ENCODE results near the gene LIPC.

LIPC gene

DNA sequence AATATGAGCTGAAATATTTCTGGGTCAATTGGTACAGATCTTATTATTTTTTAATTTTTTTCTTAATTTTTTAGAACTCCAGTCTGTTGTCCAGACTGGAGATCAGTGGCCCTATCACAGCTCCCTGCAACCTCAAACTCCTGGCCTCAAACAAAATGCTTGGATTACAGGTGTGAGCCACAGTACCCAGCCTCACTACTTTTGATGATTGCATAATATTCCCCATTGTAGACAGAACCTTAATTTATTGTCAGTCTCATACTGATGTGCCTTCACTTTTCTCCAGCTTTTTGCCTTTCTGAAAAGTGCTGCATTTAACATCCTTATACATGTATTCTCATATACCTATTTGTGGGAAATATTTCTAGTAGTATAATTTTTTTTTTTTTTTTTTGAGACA is 144.9 kb downstream of the LIPC start:
- Histone ChIP-seq H3K36me3 (no peaks in the 10 kb centered on the region), H3K27ac (no peak overlapping the region), H3K9me3 (no peaks in the 10 kb centered on the region), H3K4me3 (ENCODE audit: low read depth in 1 of 2, low read length in 1 of 2) (no peak overlapping the region), H3K4me1 (ENCODE audit: control insufficient read depth in 1 of 2, insufficient read depth in 1 of 2, low read depth in 1 of 2, low read length in 1 of 2) (peaks cover 5 to 10% of the 10 kb centered on the region in 2 experiments), H3K27me3 (no peaks in the 10 kb centered on the region)
- TF ChIP-seq, protein P1, sequence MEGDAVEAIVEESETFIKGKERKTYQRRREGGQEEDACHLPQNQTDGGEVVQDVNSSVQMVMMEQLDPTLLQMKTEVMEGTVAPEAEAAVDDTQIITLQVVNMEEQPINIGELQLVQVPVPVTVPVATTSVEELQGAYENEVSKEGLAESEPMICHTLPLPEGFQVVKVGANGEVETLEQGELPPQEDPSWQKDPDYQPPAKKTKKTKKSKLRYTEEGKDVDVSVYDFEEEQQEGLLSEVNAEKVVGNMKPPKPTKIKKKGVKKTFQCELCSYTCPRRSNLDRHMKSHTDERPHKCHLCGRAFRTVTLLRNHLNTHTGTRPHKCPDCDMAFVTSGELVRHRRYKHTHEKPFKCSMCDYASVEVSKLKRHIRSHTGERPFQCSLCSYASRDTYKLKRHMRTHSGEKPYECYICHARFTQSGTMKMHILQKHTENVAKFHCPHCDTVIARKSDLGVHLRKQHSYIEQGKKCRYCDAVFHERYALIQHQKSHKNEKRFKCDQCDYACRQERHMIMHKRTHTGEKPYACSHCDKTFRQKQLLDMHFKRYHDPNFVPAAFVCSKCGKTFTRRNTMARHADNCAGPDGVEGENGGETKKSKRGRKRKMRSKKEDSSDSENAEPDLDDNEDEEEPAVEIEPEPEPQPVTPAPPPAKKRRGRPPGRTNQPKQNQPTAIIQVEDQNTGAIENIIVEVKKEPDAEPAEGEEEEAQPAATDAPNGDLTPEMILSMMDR (IDR thresholded peaks at IDR 0.05): no peak

DNA sequence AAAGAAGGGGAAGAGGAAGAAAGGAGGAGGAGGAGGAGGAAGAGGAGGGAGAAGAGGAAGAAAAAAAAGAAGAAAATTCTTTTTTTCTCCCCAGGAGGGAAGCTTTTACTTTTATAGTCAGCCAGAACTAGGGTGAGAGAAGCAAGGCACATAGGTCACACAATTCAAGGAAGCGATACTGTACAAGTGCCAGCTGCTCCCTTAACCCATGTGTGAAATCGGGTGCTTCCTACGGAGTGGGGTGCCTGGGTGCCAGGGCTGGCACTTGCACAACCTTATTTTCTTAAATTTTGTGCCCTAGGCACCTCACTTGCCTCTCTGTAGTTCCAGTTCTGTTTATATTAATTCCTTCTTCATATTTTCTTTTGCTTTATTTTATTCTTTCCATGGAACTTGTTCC is 150.4 kb downstream of the LIPC start:
- Histone ChIP-seq H3K36me3 (no peaks in the 10 kb centered on the region), H3K4me1 (ENCODE audit: control insufficient read depth in 1 of 2, insufficient read depth in 1 of 2, low read depth in 1 of 2, low read length in 1 of 2) (peaks cover 15 to 21% of the 10 kb centered on the region in 2 experiments), H3K4me3 (ENCODE audit: low read depth in 1 of 2, low read length in 1 of 2) (no peak overlapping the region), H3K27ac (no peak overlapping the region), H3K27me3 (no peaks in the 10 kb centered on the region), H3K9me3 (no peaks in the 10 kb centered on the region)
- TF ChIP-seq, protein P1 (IDR thresholded peaks at IDR 0.05): no peak

DNA sequence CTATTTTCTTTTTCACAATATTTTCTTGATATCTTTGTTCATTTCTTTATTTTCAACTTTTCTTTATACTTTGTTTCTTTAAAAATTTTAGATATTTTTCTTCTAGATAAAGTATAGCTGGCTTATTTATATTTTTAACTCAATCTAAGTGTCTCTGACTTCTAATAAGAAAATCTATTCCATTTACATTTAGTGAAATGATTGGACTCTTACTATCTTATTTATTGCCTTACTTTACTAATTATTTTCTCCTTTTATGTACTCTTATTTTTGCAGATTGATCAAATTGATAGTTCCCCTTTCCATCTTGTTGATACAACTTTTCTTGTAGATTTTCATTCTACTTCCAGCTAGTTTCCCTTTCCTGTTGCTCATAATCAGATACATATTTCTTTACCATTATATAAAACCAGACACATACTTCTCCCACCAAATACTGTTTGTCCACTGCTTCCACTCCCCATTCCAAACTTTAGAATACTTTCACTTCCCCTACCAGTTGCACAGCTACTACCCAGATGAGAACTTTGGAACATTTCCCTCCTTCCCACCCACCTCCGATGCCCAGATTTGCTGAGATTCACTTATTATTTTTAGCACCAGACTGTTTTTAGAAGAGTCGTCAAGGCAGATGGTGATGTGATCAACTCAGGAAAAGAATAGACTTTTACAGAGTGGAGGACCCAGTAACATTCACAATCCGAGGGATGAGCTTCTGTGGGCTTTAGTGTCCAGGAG is 151.5 kb downstream of the LIPC start:
- Histone ChIP-seq H3K27ac (no peak overlapping the region), H3K36me3 (no peaks in the 10 kb centered on the region), H3K4me1 (ENCODE audit: control insufficient read depth in 1 of 2, insufficient read depth in 1 of 2, low read depth in 1 of 2, low read length in 1 of 2) (peaks cover 15 to 21% of the 10 kb centered on the region in 2 experiments), H3K4me3 (ENCODE audit: low read depth in 1 of 2, low read length in 1 of 2) (no peak overlapping the region), H3K9me3 (no peaks in the 10 kb centered on the region), H3K27me3 (no peaks in the 10 kb centered on the region)
- TF ChIP-seq, protein P1 (IDR thresholded peaks at IDR 0.05): no peak

GRCh38 chr15:58584789-58585461 is 153.1 kb downstream of the LIPC start:
- peaks cover 10 to 11% of the 10 kb centered on the region in 2 experiments for H3K4me1 ChIP-seq (ENCODE audit: control insufficient read depth in 1 of 2, insufficient read depth in 1 of 2, low read depth in 1 of 2, low read length in 1 of 2)
- H3K27me3 ChIP-seq: no peaks in the 10 kb centered on the region
- H3K27ac ChIP-seq: no peak overlapping the region
- no peak overlapping the region for H3K4me3 ChIP-seq (ENCODE audit: low read depth in 1 of 2, low read length in 1 of 2)
- no peaks in the 10 kb centered on the region for H3K9me3 ChIP-seq
- TF ChIP-seq, protein P1 (IDR thresholded peaks at IDR 0.05): no peak
- H3K36me3 ChIP-seq: no peaks in the 10 kb centered on the region

DNA sequence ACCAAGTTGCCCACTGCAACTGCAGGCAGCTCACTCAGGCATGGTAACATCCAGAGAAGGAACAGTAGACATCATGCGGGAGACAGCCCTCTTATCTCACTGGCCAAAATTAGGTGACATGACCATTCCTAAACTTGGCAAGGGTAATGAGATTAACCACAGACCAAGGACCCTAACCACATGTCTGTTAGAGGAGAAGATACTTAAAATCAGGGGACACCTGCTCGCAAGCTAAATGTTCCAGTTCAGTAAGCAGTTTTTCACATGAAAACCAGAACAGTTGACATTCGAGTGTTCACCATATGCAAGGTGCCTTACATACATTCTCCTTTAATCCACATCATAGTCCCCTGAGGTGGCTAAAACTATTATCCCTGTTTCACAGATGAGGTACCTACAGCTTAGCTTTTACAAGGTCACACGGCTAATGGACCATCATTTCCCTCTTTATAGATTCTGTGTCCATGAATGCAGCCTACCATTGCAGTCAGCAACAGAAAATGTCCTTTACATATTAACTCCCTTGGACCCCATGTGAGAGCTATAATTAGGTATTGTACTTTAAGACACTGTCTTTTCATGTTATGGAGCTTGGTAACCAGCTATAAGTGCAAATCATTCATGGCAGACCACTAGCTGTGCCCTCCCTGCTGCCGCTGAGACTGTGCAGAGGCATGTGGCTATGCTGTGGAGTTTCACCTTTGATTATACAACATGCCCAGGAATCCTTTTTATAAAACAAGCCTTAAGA is 154.1 kb downstream of the LIPC start:
- Histone ChIP-seq H3K4me3 (ENCODE audit: low read depth in 1 of 2, low read length in 1 of 2) (no peak overlapping the region), H3K27ac (no peak overlapping the region), H3K9me3 (no peaks in the 10 kb centered on the region), H3K4me1 (ENCODE audit: control insufficient read depth in 1 of 2, insufficient read depth in 1 of 2, low read depth in 1 of 2, low read length in 1 of 2) (peaks cover 10 to 11% of the 10 kb centered on the region in 2 experiments), H3K36me3 (no peaks in the 10 kb centered on the region), H3K27me3 (no peaks in the 10 kb centered on the region)
- TF ChIP-seq, protein P1 (IDR thresholded peaks at IDR 0.05): no peak
